ENCODE results near the gene CD151. TPM values are rescaled to one million over a fixed set of nuclear protein-coding genes. Genes with fewer than 3 reads are reported as not detected.

CD151 gene
- total and polyA plus RNA-seq, 7 donors: 149 to 358 (median 168) TPM

DNA sequence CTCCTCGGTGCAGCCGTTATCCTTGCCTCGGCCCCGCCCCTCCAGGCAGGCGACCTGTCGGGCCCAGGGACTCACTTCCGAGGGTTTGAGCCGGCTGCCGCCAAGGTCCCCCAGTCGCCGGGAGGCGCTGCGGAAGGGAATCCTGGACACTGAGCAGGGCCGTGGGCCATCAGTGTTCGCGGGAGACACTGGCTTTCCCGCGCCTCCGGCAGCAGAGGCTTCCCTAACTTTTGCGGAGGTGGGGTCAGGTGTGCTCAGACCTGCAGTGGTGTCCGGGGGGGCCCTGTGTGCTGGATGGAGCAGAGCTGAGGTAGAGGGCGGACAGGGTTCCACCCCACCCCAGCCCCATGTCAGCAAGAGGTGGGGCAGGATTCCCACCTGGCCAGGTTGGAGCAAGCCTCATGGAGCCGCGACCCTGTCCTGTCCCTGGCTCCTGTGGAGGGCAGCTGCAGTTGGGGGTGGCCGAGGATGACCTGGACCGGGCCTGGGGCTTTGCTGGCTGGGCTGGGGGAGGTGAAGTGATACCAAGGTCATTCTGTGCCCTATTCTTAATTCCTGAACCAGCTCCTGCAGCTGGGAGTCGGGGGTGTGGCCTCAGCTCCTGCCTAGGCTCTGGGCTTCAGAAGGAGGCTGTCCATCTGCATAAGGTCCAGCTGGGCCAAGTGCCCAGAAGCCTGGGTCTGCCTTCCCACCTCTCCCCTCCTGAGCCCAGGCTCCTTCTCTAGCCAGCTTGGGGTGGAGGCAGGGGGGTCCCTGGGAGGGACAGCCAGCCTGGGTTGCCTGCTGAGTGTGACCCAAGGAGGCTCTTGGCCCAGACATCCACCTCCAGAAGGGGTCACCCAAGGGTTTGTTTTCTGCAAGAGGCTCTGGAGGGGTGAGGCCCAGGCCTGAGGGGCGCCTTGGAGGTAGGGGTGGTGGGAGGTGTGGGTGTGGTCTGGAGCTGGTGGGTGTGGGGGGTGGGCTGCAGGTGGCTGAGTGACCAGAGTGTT, 18.3 kb downstream of the CD151 start:
- intact Hi-C loops (cut with DNase I): no loop called here
- H3K36me3 ChIP-seq (ENCODE audit: insufficient read depth in 1 of 2, low read depth in 1 of 2): no peaks in the 10 kb centered on the region
- WGBS, 3 donors: 74 to 85% (median 80%) methylated on average over 24 to 28 of the region's 28 CpGs

DNA sequence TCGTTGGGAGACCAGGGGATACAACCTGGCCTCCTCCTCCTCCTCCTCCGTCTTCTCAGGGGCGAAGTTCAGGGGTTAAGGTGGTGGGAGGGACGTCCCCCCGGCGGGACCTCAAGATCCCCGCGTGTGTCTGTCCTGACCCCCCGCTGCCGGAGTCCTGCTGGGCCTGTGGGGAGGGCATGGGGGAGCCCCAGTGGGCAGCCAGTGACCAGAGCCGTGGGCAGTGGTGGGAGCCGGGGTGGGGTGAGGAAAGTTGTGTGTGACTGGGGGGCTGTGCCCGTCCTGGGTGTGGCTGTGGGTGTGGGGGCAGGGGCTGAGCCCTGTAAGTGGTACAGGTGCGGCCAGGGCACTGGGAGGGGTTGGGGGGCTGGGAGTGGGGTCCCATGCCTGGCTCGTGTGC, 20.0 kb downstream of the CD151 start:
- DNase-seq: no peak
- TF ChIP-seq, protein P1, sequence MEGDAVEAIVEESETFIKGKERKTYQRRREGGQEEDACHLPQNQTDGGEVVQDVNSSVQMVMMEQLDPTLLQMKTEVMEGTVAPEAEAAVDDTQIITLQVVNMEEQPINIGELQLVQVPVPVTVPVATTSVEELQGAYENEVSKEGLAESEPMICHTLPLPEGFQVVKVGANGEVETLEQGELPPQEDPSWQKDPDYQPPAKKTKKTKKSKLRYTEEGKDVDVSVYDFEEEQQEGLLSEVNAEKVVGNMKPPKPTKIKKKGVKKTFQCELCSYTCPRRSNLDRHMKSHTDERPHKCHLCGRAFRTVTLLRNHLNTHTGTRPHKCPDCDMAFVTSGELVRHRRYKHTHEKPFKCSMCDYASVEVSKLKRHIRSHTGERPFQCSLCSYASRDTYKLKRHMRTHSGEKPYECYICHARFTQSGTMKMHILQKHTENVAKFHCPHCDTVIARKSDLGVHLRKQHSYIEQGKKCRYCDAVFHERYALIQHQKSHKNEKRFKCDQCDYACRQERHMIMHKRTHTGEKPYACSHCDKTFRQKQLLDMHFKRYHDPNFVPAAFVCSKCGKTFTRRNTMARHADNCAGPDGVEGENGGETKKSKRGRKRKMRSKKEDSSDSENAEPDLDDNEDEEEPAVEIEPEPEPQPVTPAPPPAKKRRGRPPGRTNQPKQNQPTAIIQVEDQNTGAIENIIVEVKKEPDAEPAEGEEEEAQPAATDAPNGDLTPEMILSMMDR (IDR thresholded peaks at IDR 0.05): no peak
- no peak for ATAC-seq
- Histone ChIP-seq H3K4me1 (peaks cover 10% of the 10 kb centered on the region), H3K27me3 (ENCODE audit: insufficient read depth in 3 of 3, low read length in 2 of 3) (peaks cover 0 to 11% (median 0%) of the 10 kb centered on the region in 3 donors), H3K4me3 (no peak overlapping the region), H3K27ac (no peak overlapping the region), H3K9me3 (no peaks in the 10 kb centered on the region), H3K36me3 (ENCODE audit: insufficient read depth in 1 of 2, low read depth in 1 of 2) (no peaks in the 10 kb centered on the region)
- 84 to 86% (median 85%) methylated on average over 14 to 15 of the region's 15 CpGs for WGBS, 3 donors
- intact Hi-C loops (cut with DNase I): no loop called here

More for the DNA sequence above, 18.3 kb downstream of the CD151 start:
- Histone ChIP-seq H3K4me1 (peaks cover 10% of the 10 kb centered on the region), H3K27ac (no peak overlapping the region), H3K9me3 (no peaks in the 10 kb centered on the region), H3K27me3 (ENCODE audit: insufficient read depth in 3 of 3, low read length in 2 of 3) (peaks cover 0 to 11% (median 0%) of the 10 kb centered on the region in 3 donors), H3K4me3 (no peak overlapping the region)
- TF ChIP-seq, protein P1 (IDR thresholded peaks at IDR 0.05): no peak
- DNase-seq (no peak), ATAC-seq (no peak)

DNA sequence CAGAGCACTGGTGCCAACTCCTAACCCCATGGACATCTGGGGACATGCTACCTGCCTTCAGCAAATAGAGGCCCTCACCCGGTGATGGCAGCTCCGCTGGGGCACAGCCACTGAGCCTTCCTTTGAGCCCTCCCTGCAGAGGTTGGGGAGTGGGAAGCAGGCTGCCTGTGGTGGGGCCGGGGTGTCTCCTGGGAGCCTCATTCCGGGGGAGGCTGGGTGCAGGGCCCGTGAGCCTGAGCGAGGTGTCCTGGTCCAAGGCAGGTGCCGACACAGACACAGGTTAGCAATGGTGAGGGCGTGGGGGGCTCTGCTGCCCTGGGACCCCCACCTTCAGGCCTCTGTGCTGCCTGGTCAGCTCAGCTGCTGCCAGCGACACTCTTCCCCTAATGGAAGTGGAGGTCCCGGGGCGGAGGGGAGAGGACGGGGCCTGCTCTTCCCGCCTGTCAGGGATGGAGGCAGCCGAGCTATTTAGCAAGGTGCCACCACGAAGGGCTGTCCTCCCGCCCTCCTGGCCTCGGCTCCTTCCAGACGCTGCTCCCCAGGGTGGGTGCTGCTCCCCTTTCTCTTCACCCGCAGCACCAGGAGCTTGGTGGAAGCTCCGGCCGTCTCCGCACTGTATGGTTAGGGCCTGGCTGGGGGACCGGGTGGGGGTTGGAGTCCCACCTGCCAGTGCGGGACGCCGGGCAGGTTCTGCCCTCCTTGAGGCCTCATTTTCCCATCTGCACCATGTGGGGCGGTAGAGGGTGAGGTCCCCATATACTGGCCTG, 21.1 kb downstream of the CD151 start:
- 93 to 96% (median 93%) methylated on average over 25 to 27 of the region's 27 CpGs for WGBS, 3 donors
- H3K27ac ChIP-seq: no peak overlapping the region
- TF ChIP-seq, protein P1 (IDR thresholded peaks at IDR 0.05): no peak
- H3K9me3 ChIP-seq: no peaks in the 10 kb centered on the region
- peaks cover 5% of the 10 kb centered on the region for H3K4me1 ChIP-seq
- ATAC-seq (no peak), DNase-seq (no peak)
- H3K4me3 ChIP-seq: no peak overlapping the region
- no peaks in the 10 kb centered on the region for H3K36me3 ChIP-seq (ENCODE audit: insufficient read depth in 1 of 2, low read depth in 1 of 2)
- intact Hi-C loops (cut with DNase I): no loop called here
- H3K27me3 ChIP-seq (ENCODE audit: insufficient read depth in 3 of 3, low read length in 2 of 3): peaks cover 0 to under 1% (median 0%) of the 10 kb centered on the region in 3 donors

DNA sequence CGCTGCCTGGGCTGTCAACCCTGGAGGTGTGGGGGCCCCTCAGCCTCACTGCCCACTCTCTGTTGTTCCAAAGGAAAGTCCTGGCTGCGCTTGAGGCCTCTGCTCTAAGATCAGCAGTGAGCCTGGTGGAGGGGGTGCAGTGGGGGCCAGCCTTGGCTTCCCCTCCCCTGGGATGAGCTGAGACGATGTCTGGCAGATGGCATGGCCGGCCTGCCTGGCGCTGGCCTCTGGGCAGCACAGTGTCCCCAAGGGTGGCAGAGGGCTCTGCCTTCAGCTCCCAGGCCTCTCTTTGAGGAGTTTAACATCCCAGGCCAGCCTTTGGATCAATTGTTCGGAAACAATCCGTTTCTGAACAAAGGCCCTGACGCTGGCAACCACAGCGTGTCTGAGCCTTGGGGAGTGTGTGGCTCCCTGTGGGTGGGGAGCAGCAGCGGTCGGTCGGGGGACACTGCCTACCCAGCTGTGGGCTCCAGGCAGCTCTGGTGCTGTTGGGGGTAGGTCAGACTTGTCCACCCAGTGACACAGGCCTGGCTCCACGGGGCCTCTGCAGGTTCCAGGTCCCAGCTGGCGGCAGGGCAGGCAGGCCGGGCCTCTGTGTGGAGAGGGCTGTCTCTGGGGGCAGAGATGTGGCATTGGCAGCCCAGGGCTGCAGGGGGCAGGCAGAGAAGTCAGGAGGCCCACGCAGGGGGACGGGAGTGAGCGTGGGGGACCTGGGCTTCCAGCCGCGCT, 22.0 kb downstream of the CD151 start:
- Histone ChIP-seq H3K27ac (no peak overlapping the region), H3K36me3 (ENCODE audit: insufficient read depth in 1 of 2, low read depth in 1 of 2) (no peaks in the 10 kb centered on the region), H3K9me3 (no peaks in the 10 kb centered on the region), H3K4me3 (no peak overlapping the region), H3K4me1 (peaks cover 3% of the 10 kb centered on the region), H3K27me3 (ENCODE audit: insufficient read depth in 3 of 3, low read length in 2 of 3) (no peaks in the 10 kb centered on the region)
- WGBS, 3 donors: 79 to 84% (median 79%) methylated on average over 19 to 20 of the region's 20 CpGs
- TF ChIP-seq, protein P1 (IDR thresholded peaks at IDR 0.05): no peak
- DNase-seq (no peak), ATAC-seq (no peak)
- intact Hi-C loops (cut with DNase I): no loop called here
